Fibroblast of villous mesenchyme (primary cell): ENCODE measurements around the gene MFN2. TPM values are rescaled to one million over a fixed set of nuclear protein-coding genes. Genes with fewer than 3 reads are reported as not detected.

ENCODE experiments used
- DNase-seq: peaks from one replicate; pipeline ENCODE4 v3.0.0-alpha.2; 2010; ENCODE audit warnings: low read depth
- H3K4me3 ChIP-seq: 2 replicates; pipeline ENCODE4 v1.5.1; 2011; ENCODE audit warnings: low read depth, mild to moderate bottlenecking, low read length
- total RNA-seq: library from RNA; depleted of rRNA; stranded (reverse); fragments of >200 nt; gene quantifications from 2 replicates; pipeline ENCODE4 v1.2.3, GENCODE V29; 2012
- TF ChIP-seq, protein P1 (sequence below): IDR thresholded peaks from 2 replicates; pipeline ENCODE4 v1.5.1; 2012; ENCODE audit warnings: low read depth, mild to moderate bottlenecking, low read length; ENCODE audit not compliant: insufficient read depth

The MFN2 gene
- total RNA-seq, 1 donor = 66.1 TPM

- TF ChIP-seq, protein P1, sequence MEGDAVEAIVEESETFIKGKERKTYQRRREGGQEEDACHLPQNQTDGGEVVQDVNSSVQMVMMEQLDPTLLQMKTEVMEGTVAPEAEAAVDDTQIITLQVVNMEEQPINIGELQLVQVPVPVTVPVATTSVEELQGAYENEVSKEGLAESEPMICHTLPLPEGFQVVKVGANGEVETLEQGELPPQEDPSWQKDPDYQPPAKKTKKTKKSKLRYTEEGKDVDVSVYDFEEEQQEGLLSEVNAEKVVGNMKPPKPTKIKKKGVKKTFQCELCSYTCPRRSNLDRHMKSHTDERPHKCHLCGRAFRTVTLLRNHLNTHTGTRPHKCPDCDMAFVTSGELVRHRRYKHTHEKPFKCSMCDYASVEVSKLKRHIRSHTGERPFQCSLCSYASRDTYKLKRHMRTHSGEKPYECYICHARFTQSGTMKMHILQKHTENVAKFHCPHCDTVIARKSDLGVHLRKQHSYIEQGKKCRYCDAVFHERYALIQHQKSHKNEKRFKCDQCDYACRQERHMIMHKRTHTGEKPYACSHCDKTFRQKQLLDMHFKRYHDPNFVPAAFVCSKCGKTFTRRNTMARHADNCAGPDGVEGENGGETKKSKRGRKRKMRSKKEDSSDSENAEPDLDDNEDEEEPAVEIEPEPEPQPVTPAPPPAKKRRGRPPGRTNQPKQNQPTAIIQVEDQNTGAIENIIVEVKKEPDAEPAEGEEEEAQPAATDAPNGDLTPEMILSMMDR = no peak
- DNase-seq = no peak
- H3K4me3 ChIP-seq = no peak overlapping the region
Observed at GRCh38 chr1:11948822-11949458, 31.3 kb upstream of the MFN2 start.

DNA sequence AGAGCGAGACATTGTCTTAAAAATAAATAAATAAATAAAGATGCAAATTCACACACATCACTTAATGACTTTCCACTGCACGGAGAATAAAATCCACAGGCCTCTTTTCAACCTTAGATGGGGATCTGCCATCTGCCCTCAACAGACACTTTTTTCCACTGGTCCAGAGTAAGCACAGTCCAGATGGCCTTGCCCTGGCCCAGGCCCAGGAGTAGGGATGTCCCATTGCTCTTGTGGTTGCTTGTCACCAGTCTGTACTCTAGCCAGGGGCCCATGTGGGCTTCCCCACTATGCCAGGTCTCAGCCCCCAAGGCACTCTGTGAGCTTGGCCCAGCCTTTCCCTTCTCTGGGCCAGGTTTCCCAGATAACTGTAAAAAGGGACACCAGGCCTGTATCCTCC, 28.3 kb upstream of the MFN2 start:
- TF ChIP-seq, protein P1 = no peak
- H3K4me3 ChIP-seq = no peak overlapping the region
- DNase-seq = no peak

GRCh38 chr1:11952455-11953109, 27.7 kb upstream of the MFN2 start:
- no peak for DNase-seq
- no peak overlapping the region for H3K4me3 ChIP-seq
- TF ChIP-seq, protein P1 = no peak

- no peak overlapping the region for H3K4me3 ChIP-seq
- TF ChIP-seq, protein P1 = no peak
- no peak for DNase-seq
Observed at GRCh38 chr1:11955221-11955620, 25.0 kb upstream of the MFN2 start.

DNA sequence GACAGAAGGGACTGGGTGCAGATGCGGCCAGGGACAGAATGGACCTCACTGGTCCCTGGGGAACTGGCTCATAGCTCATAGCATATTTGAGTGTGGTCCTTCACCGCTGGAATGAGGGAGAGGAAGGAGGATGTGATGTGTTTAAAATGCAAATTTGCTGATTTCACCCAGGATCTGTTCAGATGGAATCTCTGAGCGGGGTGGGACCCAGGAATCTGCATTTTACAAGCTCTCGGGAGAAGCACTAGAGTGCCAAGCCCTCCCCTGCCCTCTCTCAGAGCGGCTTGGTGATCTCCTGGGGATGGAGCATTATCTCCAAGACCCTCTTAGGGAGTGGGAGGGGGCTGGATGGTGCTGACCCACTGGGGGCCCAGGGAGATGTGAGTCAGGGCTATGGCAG, 22.8 kb upstream of the MFN2 start:
- TF ChIP-seq, protein P1 = no peak
- no peak overlapping the region for H3K4me3 ChIP-seq
- no peak for DNase-seq

DNA sequence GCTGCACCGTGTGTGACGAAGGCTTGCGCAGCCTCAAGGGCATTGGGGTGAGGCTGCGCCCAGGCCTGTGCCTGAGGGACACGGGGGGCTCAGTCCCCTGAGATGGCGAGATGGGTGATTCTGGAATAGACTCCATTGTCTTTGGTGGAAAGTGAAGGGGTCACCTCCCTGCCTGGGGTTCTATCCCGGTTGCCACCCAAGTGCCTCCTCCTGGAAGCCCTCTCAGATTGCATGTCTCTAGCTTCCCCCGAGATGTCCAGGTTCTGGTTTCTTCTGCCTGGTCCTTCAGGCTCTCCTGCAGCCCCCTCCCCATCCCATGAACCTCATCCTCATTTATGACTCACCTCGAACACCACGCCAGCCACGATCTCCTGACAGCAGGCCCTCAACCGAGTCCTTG, 22.3 kb upstream of the MFN2 start:
- no peak overlapping the region for H3K4me3 ChIP-seq
- no peak for DNase-seq
- TF ChIP-seq, protein P1 = no peak

DNA sequence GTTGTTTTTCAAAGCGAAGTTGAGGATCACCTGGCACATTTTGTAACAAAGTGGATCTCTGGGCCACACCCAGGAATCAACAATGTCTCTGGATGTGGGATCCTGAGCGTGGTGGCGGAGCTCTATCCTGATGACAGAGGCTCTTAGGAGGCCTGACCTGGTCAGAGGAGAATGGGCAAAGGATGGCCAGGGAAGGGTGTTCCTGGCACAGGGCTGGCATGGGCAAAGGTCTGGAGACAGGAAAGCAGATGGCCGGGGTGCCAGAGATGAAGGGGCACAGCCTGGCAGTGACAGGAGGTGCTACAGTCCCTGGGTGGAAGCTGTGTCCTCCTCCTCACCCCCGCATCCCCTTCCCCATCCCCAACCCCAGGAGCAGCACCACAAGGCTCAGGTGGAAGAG, 20.0 kb upstream of the MFN2 start:
- TF ChIP-seq, protein P1 = no peak
- DNase-seq = no peak
- H3K4me3 ChIP-seq = no peak overlapping the region
